Epithelial cell of esophagus (primary cell): Measurements from ENCODE around the gene OR3A1.
"Not testable (repeated sequence)": the region's sequence is repeated elsewhere in the genome, so short reads cannot be mapped to it uniquely, and the experiment has no call there.

Source experiments
- DNase-seq: peaks from one replicate; pipeline ENCODE4 v3.0.0; 2010; ENCODE audit warnings: low read depth
- H3K4me3 ChIP-seq: 2 replicates; pipeline ENCODE4 v1.5.1; 2011; ENCODE audit warnings: mild to moderate bottlenecking, low read length, control low read depth
- CTCF ChIP-seq: IDR thresholded peaks from 2 replicates; pipeline ENCODE4 v1.5.1; 2011; ENCODE audit warnings: low read depth, mild to moderate bottlenecking, low read length, control low read depth, inconsistent platforms; ENCODE audit not compliant: insufficient read depth; ENCODE audit errors: missing control alignments

The OR3A1 gene

GRCh38 chr17:3282901-3283300, 15.3 kb downstream of the OR3A1 start:
- no peak for DNase-seq
- TF ChIP-seq CTCF, result no peak
- no peak overlapping the region for H3K4me3 ChIP-seq

- H3K4me3 ChIP-seq, result no peak overlapping the region
- no peak for DNase-seq
- TF ChIP-seq CTCF, result no peak
Observed at GRCh38 chr17:3276126-3276525, 22.0 kb downstream of the OR3A1 start.

- DNase-seq, result no peak
- H3K4me3 ChIP-seq, result no peak overlapping the region
- no peak for TF ChIP-seq CTCF
Observed at GRCh38 chr17:3271072-3271848, 26.9 kb downstream of the OR3A1 start.

GRCh38 chr17:3260600-3260999, 37.6 kb downstream of the OR3A1 start:
- no peak for TF ChIP-seq CTCF
- DNase-seq, result no peak
- H3K4me3 ChIP-seq, result no peak overlapping the region

GRCh38 chr17:3260163-3260562, 38.0 kb downstream of the OR3A1 start:
- no peak overlapping the region for H3K4me3 ChIP-seq
- DNase-seq, result no peak
- TF ChIP-seq CTCF, result no peak

- DNase-seq, result no peak
- no peak for TF ChIP-seq CTCF
- H3K4me3 ChIP-seq, result no peak overlapping the region
Observed at GRCh38 chr17:3256575-3256974, 41.6 kb downstream of the OR3A1 start.

- H3K4me3 ChIP-seq, DNase-seq: not testable (repeated sequence)
Observed at GRCh38 chr17:3249013-3249412, 49.1 kb downstream of the OR3A1 start.

GRCh38 chr17:3244841-3245240, 53.3 kb downstream of the OR3A1 start:
- not testable (repeated sequence) for DNase-seq, H3K4me3 ChIP-seq

- not testable (repeated sequence) for H3K4me3 ChIP-seq, DNase-seq
Observed at GRCh38 chr17:3241044-3241443, 57.1 kb downstream of the OR3A1 start.
